Mesenteric fat pad (tissue), 1 donor: ENCODE results near the gene SEMA5A. TPM values are rescaled to one million over a fixed set of nuclear protein-coding genes. Genes with fewer than 3 reads are reported as not detected.

Experiments
- DNase-seq: peaks from one replicate; pipeline ENCODE4 v3.0.0-alpha.2; 2020; ENCODE audit warnings: low spot score
- long read RNA-seq: library from polyadenylated mRNA; unstranded; transcript quantifications from one replicate; pipeline ENCODE4 v2.0.0, GENCODE V29; 2020
- total RNA-seq: library from RNA; stranded (reverse); fragmentation: NEBNext Ultra II Directional; extraction: Animal tissue kit (Norgen Biotek cat#: 25700); gene quantifications from one replicate; pipeline ENCODE4 v1.2.1, GENCODE V29; 2021
- donor health status: DM: yes; HTN: yes; CAD: no.

SEMA5A gene, protein sequence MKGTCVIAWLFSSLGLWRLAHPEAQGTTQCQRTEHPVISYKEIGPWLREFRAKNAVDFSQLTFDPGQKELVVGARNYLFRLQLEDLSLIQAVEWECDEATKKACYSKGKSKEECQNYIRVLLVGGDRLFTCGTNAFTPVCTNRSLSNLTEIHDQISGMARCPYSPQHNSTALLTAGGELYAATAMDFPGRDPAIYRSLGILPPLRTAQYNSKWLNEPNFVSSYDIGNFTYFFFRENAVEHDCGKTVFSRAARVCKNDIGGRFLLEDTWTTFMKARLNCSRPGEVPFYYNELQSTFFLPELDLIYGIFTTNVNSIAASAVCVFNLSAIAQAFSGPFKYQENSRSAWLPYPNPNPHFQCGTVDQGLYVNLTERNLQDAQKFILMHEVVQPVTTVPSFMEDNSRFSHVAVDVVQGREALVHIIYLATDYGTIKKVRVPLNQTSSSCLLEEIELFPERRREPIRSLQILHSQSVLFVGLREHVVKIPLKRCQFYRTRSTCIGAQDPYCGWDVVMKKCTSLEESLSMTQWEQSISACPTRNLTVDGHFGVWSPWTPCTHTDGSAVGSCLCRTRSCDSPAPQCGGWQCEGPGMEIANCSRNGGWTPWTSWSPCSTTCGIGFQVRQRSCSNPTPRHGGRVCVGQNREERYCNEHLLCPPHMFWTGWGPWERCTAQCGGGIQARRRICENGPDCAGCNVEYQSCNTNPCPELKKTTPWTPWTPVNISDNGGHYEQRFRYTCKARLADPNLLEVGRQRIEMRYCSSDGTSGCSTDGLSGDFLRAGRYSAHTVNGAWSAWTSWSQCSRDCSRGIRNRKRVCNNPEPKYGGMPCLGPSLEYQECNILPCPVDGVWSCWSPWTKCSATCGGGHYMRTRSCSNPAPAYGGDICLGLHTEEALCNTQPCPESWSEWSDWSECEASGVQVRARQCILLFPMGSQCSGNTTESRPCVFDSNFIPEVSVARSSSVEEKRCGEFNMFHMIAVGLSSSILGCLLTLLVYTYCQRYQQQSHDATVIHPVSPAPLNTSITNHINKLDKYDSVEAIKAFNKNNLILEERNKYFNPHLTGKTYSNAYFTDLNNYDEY
- 7.9 TPM for total RNA-seq
- long read RNA-seq, partial matches to known transcripts: 3 of 7 reads
- long read RNA-seq, other reads (novel, unspliced or antisense): 4 of 7 reads

DNA sequence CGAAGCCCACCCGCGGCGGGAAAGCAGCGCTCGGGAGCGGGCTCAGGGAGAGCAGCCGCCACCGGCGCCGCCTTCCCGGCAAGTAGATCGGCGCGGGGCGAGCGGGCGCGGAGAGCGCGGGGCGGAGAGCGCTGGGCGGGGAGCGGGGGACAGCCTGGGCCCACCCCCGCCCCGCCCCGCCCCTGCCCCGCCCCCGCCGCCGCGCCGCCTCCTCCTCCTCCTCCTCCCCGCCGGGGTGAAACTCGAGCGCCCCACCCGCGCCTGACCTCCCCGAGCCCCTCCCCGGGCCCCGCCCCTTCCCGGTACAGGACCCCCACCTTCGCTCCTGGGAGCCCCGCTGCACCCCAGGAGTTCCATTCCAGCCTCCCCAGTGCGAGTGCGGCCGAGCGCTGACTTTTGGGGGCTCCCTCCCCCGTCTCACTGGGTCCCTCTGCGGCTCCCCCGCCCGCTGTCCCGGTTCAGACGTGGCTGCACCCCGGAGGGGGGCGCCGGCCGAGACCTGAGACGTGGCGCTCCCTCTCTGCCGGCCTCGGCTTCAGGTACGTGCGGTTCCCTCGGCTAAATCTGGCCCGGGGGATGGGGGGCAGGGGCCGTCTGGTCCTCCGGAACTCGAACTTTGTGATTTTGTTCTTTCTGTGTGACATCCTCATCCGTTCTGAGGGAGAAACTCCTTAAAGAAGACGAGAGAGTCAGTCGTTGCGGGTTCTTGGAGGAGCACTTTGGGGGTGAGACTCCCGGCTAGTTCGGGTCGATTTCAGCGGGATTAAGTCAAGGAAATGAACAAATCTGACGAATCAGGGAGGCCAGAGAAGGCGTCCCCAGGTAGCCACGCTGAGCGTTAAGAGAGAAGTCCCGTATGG is at the start of gene SEMA5A:
Gene SEMA5A, minus strand, starts transcription at position 84 of the 860 bp plus-strand sequence. CDS start 166,129 bp downstream, outside the sequence.
- no peak for DNase-seq

- DNase-seq: no peak
These were observed 49.0 kb upstream of the SEMA5A start for GRCh38 chr5:9594913-9595312.

DNA sequence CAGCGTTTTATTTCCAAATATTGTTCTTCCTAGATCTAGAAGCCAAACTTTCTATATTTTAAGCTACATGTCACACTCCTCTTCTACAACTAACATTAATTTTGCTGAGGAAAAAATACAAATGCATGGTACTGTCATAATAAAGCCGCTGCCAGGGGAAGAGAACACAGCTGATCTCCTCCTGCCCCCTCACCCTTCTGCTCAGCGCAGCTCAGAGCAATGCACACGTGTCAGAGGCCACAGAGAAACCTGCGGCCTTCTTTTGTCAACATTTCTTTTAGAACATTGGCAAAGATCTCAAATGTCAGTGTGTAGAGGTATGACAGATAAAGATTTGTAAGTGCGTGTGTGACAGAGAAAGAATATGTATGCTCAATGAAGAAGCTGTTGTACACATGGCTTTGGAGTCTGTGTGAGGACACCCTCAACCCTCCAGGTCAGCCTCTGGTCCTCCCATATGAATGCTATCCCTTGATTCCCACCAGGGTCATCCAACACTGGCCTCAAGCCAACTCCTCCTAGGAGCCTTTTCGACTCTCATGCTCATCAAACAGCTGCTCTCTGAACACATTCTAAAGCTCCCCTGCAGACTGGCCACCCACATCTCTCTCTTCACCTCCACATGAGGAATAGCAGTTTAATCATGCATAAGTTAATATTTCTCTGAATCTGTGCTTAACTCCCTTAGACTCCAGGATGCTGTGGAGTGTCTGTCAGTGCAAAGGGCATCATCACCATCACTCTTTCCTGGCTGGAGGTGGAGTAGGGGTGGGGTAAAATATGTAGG is 43.4 kb upstream of the SEMA5A start:
- DNase-seq: no peak

DNA sequence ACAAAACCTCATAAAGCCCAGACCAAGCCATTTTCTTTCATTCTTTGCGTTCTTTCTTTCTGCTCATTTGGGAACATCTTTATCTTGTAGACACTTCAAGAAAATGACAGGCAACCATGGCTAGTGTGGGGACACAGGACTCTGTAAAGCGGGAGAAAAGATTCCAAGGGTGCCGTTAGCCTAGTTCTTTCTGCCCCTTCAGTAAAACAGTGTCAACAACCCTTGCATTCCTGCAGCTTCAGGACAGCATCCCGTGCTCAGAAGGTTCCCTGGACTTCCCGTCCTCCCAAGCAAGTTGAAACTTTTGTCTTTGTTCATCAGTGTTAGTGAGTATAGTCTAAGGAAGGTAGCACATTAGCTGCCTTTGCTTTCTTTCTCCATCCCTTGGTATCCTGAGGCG is 42.4 kb upstream of the SEMA5A start:
- no peak for DNase-seq

GRCh38 chr5:9587135-9587534 is 41.3 kb upstream of the SEMA5A start:
- no peak for DNase-seq

DNA sequence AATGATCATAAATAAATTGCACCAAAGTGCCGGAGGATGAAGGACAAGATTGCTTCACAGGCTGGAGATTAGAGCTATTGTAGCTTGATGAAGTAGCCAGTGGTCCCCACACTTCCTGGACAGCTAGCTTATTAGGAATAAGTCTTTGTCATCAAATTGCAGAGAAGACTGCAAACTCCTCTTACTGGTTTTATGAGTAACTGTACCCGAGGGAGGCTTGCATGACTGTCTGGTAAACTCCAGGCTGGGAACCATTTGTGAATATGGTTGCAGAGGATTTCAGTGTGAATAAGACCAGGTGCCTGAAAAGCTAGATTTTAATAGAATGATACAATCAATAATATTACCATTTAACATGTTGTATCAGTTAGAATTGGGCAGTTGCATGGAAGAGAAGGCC is 36.5 kb upstream of the SEMA5A start:
- no peak for DNase-seq

GRCh38 chr5:9573796-9574195 is 27.9 kb upstream of the SEMA5A start:
- DNase-seq: no peak

DNA sequence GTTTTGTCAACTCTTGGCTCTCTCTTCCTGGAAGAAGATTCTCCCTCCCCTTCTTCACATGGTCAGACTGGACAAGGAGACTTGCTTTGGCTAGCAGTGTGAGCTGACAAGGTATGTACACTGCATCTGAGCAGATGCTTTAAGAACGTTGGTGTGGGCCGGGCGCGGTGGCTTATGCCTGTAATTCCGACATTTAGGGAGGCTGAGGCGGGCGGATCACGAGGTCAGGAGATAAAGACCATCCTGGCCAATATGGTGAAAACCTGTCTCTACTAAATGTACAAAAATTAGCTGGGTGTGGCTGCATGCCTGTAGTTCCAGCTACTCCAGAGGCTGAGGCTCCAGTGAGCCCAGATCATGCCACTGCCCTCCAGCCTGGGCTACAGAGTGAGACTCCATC is 26.4 kb upstream of the SEMA5A start:
- no peak for DNase-seq

GRCh38 chr5:9570876-9571275 is 25.0 kb upstream of the SEMA5A start:
- no peak for DNase-seq

DNA sequence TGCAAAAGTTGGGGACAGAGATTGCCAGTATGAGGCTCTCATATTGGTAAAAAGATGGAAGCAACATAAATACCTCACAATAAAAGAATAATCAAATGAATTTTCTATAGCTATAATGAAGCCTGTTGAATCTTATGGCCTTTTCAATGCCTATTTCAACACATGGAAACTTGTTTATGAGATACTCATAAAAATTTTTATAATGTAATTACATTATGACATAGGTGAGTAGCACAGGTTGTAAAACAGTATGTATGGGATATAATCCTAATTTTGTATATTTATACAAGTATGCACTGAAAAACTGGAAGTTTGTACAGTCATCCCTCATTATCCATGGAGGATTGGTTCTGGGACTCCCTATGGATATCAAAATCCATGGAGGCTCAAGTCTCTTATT is 21.2 kb upstream of the SEMA5A start:
- DNase-seq: no peak

DNA sequence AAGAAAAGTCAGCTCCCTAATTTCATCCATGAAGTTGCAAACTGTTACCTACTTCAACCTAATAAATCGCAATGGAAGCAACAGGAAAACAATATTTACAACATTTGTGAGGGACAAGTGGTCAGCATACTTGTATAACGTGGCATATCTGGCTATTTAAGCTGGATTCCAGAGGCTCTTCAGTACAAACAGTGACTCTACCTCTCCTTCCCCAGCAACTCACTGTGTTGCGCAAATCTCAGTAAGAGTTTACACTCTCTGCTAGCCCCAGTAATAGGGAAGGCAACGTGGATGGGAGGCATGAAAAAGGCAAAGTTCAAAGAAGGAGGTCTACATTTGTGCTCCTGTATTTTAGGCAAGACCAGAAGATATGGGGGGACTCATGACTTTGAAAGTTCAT is 18.9 kb upstream of the SEMA5A start:
- no peak for DNase-seq

DNA sequence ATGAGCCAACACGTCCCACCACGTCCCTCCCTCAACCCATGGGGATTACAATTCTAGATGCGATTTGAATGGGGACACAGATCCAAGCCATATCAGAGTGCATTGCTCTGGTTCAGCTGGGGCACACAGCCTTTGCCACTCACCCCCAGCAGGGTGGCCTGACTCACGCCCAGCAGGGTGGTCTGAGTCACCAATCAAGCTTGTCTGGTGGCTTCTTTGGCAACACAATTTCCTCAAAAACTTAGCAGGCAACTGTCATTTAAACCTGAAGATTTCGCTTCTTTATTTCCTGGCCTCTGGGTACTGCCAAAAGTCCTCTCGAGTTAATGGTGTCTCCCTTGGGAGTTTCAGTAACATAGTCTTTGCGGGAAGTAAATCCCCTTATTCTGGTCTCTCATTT is 16.3 kb upstream of the SEMA5A start:
- DNase-seq: no peak

GRCh38 chr5:9559965-9560364 is 14.1 kb upstream of the SEMA5A start:
- no peak for DNase-seq

GRCh38 chr5:9558319-9558965 is 12.6 kb upstream of the SEMA5A start:
- DNase-seq: no peak

- DNase-seq: no peak
These were observed 11.8 kb upstream of the SEMA5A start for GRCh38 chr5:9557696-9558095.

DNA sequence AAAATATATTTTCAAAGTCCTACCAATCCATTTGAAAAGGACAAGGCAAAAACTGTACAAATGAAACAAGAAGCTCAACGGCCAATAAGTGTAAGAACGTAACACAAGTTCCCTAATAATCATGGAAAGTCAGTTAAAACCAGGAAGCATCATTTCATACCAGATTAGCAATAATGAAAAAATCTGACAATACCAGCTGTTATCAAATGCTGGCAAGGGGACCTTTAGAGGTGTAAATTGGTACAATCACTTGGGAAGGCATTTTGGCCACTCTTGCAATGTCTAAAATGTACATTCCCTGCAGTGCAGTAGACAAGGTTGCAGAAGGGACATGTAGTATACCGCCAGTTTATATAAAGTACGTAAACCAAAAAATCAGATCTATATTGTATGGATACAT is 10.1 kb upstream of the SEMA5A start:
- no peak for DNase-seq

DNA sequence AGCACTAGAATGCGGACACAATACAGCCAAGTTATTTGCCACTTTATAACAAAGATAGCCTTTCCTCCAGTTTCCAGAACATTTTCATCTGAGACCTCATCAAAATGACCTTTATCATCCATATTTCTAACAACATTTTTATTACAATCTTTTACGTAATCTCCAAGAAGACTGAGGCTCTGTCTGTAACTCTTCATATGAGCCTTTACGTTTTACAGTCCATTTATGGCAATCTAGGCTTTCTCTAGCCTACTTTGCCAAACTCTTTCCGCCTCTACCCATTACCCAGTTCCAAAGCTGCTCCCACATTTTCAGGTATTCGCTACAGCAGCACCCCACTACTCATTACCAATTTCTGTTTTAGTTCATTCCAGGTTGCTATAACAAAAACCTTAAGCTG is 8.2 kb upstream of the SEMA5A start:
- DNase-seq: no peak

GRCh38 chr5:9553561-9553960 is 7.7 kb upstream of the SEMA5A start:
- no peak for DNase-seq
